Measurements from ENCODE around the gene PPAT.
"Not testable (repeated sequence)": the region's sequence is repeated elsewhere in the genome, so short reads cannot be mapped to it uniquely, and the experiment has no call there.

Gene PPAT

DNA sequence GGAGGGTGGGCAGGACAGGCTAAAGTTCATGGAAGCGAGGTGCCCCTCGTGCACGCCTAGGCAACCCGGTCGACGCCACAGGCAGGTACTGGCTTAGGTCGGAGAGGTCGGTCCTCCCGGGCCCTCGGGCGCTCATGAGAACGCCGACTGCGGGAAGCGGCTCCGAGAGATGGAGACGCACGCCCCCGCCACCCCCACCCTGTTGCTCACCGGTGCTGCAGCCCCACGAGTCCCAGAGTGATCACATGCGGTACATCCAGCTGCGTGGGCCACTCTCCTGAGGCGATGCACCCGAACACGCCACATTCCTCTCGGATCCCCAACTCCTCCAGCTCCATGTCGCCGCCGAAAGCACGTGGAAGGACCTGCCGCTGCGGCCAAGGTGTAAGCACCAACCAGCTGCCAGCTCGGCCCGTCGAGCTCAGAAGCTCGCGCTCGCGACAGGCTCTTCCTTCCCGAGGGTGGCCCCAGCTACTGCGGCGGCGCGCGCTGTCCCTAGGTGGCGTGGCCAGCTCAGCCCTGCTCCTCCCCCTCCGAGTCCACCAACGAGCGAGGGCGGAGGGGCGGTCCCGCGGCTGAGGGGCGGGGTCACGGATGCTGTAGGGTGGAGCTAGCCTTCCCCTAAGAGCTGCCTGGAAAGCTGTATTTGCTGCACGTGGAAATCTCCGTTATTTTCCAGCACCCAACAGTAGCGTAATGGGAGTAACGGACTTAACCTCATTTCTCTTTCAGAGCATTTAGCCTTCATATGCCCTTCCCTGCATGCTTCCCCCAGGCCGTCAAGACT is at the start of gene PPAT:
Gene PPAT (minus strand): TSS at position 476 of the 787 bp plus-strand sequence. CDS start 138 bp downstream, at position 338.
- peak; percentile 98 for DNase-seq

DNA sequence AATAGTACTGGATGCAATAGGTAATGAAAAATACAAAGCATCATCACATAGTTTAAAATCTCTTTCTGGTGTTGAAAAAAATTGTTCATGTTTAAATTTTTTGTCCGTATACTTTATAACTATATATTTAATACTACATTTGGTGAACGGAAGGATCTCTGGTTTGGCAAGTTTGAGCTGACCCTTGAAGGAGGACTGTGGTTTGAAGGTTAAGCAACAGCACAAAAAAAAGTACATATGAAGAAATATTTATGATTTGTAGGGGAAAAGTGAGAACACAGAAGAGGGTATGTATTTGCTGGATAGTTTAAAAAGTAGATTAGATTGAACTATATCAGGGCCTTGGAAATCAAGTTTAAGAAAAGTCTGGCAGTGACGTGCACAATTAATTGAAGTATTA is 45.3 kb upstream of the PPAT start:
- no peak for DNase-seq

DNA sequence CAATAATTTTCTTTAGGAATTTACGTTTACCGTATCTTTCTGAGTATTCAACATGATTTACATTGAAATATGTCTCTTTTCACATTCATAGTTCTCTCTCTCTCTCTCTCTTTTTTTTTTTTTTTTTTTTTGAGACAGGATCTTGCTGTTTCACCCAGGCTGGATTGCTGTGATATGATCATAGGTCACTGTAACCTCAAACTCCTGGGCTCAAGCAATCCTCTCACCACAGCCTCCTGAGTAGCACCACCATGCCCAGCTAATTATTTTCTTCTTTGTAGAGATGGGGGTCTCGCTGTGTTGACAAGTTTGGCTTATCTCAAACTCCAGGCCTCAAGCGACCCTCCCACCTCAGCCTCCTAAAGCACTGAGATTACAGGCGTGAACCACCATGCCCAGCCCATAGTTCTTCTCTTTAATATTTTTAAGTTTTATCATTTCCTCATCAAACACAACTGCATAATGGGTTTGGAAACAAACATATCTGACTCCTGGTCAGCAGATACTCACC is 41.8 kb upstream of the PPAT start:
- no peak for DNase-seq

DNA sequence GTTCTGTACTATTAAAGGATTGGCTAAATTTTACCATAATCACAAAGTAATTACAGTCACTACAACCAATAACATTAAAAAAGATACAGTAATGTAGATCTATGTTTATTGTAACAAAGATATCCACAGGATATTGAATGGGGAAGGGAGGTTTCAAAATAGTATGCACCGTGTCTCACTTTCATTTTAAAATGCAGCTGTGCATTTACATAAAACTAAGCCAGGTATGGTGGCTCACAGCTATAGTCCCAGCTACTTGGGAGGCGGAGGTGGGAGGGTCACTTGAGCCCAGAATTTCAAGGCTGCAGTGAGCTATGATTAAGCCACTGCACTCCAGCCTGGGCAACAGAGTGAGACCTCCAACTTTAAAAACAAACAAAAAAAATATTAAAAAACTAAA is 40.5 kb upstream of the PPAT start:
- DNase-seq = no peak

DNA sequence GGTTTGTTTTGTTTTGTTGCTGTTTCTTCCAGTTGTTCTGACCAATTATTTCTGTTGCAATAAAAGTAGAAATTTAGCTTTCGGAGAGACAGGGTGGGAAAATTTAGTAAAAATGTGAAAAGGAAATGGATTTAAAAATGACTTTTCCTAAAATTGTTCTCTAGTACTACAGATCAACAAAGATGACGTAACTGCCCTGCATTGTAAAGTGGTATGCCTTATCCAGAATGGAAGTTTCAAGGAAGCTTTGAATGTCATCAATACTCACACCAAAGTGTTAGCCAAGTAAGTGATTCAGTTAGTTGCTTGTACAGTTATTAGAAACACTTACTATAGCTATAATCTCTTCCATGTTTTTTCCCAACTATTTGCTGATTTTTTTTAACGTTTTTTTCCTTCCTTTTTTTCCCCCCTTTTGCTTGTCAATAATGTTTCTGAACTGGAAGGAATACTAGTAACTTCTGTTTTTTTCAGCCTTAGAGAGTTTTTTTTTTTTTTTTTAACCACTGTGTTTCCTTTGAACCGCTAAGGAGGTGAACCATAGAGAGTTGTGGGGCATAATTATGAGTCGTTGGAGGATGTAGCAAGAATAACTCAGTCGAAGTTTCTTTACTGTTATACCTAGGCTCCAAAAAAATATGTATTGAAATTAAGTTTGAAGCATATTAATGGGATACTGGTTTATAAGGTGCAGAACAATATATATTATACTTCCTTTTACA is 34.2 kb upstream of the PPAT start:
- DNase-seq = no peak

DNA sequence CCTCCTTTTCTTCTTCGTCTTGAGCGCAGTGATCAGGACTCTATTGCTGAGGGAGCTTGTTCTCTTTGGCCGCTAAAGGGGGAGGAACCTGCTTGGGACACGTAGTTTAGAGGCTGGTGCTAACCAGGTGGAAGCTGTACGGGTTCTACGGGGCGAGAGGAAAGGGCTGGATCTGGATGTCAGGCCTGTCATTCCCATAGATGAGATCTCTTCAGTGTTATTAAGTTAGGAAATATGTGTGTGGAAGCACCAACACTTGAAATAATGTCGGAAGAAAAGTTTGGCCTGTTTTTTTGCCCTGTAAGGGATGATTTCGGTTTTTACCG is 32.6 kb upstream of the PPAT start:
- peak; percentile 26 for DNase-seq

DNA sequence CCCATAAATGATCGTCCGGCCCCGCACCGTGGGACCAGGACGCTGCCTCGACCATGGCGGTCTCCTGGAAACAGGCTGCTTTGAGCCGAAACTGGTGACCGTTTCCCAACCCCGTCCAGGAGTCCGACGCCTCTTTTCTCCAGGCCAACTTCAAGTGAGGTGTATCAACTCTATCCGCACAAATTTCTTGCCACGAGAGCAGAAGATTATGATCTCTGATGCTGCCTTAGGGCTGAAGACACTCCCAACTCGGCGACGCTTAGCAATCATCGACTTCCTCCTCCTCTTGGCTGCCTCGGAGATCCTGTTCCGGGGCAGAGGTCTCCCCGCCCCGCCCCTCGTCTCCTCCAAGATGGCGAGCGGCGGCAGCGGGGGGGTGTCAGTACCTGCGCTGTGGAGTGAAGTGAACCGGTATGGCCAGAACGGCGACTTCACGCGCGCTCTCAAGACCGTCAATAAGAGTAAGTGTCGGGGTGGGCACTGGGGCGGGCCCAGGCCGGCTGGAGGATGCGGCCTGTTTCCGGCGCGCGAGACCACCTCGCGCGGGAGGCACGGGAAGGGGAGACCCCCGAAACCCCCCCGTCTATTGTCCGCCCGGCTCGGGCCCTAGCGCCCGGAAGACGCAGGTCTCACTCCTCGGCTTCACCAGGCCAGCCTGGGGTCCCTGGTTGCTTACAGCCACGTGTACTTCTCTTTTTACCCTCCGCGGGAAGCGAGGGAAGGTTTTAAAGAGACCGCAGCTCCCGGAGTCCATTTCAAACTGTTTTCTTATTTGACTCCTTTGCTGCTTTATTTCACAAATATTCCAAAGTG is 32.1 kb upstream of the PPAT start, which contains the start of gene SRP72:
Gene SRP72 (plus strand): TSS at position 334 of the 813 bp plus-strand sequence. CDS start 19 bp downstream, at position 353.
- peak; percentile 93 for DNase-seq

DNA sequence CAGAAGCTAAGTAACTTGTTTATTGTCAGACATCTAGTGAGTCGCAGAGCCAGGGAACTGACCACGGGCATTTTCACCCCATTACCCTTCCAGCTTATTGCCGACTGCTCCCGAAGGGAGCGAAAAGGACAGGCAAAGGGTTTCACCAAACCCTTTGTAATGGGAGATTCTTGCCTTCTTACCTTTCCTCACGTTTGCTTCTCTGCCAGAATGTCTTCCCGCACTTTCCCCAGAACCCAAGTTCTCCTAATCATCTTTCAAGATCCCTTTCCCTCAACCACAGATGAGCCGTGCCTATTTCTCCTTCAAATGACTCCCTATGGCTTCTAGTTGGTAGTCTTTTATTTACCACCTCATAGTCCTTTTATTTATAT is 31.5 kb upstream of the PPAT start:
- no peak for DNase-seq

DNA sequence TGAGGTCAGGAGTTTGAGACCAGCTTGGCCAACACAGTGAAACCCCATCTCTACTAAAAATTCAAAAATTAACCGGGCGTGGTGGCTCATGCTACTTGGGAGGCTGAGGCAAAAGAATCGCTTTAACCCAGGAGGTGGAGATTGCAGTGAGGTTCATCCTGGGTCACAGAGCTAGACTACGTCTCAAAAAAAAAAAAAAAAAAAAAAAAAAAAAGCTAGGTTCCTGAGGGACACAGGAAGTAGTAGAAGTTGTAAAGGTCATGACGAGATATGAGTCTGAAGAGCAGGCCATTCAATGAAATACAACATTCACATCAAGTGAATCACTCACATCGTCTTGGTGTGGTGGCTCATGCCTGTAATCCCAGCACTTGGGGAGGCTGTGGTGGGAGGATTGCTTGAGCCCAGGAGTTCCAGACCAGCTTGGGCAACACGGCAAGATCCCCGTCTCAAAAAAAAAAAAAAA is 30.9 kb upstream of the PPAT start:
- DNase-seq = not testable (repeated sequence)

DNA sequence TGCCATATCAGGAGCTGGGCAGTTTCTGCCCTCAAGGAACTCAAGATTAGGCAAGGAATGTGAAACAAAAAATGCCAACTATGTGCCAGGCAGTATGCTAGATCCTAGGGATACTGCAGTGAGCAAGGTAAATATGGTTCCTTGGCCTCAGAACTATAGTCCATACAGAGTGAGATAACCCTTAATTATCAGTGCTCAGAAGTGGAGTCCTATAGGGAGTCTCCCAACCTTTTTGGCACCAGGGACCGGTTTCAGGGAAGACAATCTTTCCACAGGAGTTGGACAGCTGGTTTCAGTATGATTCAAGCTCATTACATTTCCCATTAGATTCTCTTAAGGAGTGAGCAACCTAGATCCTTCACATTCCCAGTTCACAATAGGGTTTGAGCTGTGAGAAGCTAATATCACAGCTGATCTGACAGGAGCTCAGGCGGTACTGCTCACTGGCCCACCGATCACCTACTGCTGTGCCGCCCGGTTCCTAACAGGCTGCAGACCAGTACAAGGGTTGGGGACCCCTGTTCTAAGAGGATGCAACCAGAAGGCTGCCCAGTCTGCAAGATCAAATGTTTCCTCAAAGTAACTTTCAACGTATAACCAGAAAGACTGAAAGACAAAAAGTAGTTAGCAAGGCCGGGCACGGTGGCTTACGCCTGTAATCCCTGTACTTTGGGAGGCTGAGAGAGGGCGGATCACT is 30.3 kb upstream of the PPAT start:
- DNase-seq = no peak

DNA sequence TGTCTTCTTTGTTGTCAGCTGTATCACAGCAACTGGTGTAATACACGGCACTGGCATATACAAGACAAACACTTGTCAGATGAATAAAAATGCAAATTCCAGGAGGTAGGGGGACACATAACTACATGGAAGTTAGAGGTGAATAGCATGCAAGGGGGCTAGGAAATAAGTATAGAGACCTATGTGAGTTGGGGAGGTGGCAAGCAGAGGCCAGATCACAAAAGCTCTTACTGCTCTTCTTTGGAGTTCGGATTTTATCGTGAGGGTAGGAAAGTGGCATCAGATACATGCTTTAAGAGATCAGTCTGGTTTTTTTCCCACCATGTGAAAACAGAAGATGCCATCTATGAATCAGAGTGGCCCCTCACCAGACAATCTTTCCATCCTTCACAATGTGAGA is 29.2 kb upstream of the PPAT start:
- DNase-seq = no peak

DNA sequence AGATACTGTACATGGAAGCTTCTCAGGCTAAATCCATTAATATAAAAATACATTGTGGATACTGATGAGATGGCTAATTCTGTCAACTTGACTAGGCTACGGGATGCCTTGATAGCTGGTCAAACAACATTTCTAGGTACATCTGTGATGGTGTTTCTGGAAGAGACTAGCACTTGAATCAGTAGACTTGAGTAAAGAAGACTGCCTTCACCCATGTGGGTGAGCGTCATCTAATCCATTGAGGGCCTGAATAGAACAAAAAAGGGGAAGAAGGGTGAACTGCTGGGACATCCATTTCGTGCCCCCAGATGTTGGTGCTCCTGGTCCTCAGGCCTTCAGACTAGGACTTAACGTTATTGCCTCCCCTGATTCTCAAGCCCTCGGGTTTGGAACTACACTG is 28.3 kb upstream of the PPAT start:
- no peak for DNase-seq

DNA sequence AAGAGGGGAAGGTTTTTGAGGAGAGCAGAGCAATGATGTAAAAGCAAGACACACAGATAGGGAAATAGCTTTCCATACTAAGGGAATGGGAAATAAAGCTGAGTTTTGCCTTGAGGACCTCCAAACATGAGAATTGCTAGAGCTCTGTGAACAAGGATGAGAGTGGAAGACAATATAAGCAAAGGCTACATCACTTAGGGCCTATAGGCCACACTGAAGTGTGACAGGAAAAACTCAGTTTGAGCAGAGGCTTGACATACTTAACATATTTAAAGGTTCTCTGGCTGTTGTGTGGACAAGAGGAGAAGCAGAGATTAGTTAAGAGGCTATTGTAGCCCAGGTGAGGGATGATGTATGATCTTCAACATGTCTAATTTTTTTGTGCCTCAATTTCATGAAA is 26.7 kb upstream of the PPAT start:
- no peak for DNase-seq

DNA sequence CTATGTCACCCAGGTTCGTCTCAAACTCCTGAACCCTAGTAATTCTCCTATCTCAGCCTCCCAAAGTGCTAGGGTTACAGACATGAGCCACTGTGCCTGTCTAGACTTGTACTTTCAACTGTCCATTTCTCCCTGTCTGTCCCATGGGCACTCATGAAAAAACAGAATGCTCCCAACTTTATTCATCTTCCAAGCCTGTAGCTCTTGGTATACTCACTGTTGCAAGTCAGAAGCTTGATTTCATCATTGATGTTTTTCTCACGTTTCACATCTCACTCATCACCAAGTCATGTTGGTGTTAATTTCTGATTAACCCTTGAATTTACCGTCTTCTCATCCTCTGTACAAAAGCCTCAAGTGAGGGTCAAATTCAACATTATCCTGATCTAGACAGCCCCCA is 24.7 kb upstream of the PPAT start:
- no peak for DNase-seq

DNA sequence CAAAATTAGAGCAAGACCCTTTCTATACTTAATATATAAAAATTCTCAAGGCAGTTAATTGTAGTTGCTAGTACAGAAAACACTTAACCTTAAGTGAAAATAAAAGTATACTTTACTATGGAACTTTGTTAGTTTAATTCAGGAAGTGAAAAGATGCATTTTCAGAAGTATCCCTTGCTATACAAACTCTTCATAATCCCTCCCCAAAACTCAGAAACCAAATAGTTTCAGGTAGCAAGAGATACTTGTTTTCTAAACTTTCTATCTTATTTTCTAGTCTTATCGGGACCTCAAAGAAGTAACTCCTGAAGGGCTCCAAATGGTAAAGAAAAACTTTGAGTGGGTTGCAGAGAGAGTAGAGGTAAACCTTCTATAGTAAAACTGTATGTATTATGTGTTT is 14.9 kb upstream of the PPAT start:
- no peak for DNase-seq

DNA sequence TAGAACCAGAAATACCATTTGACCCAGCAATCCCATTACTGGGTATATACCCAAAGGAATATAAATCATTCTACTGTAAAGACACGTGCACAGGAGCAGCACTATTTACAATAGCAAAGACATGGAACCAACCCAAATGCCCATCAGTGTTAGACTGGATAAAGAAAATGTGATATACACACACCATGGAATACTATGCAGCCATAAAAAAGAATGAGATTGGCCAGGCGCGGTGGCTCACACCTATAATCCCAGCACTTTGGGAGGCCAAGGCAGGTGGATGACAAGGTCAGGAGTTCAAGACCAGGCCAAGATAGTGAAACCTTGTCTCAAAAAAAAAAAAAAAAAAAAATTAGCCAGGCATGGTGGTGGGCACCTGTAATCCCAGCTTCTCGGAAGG is 14.1 kb upstream of the PPAT start:
- not testable (repeated sequence) for DNase-seq

DNA sequence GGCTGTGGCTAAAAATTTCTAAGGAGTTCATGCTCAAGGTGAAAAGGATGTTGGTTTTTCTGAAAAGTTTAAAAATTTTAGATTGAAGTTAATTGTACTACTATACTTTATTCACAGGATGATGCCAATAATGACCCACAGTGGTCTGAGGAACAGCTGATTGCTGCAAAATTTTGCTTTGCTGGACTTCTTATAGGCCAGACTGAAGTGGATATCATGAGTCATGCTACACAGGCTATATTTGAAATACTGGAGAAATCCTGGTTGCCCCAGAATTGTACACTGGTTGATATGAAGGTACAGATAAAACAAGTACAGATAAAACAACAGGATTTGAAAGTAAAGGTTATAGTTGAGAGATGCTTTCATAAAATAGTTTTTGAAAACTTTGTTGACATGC is 12.9 kb upstream of the PPAT start:
- DNase-seq = no peak

DNA sequence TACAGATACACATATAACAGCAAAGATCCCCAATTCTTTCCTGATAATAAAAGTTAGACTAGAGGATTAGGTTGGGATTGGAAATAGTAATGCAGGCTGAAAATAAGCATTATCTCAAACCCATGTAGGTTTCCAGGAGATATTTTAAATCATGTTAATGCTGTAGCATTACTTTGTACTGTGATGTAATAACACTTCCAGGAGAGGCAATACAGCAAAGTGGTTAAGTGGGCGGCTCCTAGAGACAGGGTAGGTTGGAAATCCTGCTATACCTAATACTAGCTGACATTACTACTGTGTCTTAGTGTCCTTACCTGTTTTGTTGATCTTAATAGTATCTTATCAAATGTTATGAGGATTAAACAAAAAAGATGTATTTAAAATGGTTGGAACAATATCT is 10.3 kb upstream of the PPAT start:
- no peak for DNase-seq

DNA sequence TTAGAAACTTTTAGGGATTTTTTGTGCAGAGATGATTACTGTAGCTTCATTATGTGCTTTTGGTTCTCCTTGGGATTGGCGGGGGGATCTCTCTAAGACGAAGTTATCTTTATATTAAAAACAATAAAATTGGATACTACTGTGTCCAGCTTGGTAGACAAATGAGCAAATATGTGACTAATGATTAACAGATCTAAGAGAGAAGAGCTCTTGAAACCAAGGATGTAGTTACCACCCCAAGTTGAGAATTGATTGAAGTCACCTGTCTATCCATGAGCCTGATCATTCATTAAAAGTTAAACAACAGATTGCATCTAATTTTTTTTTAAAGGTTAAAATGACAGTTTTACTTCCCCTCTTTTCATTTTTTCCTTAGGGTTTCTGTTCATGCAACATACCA is 9.3 kb upstream of the PPAT start:
- DNase-seq = no peak

DNA sequence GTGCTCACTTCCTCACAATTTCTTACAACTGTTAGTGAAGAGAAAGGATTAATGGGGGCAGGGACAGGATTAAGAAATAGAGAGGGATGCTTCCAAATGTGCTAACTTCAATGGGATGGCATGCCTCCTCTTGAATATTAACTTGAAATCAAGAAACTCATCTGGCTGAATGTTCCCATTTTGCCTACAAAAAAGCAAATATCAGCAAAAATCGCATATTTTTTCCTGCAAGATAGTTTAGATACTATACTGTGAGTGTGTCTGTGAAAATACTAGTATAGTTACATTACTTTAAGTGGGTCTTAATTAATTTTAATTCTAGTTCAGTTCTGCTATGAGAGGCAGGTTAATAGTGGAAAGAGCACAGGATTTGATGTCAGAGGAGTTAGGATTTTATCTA is 5.6 kb upstream of the PPAT start:
- no peak for DNase-seq

DNA sequence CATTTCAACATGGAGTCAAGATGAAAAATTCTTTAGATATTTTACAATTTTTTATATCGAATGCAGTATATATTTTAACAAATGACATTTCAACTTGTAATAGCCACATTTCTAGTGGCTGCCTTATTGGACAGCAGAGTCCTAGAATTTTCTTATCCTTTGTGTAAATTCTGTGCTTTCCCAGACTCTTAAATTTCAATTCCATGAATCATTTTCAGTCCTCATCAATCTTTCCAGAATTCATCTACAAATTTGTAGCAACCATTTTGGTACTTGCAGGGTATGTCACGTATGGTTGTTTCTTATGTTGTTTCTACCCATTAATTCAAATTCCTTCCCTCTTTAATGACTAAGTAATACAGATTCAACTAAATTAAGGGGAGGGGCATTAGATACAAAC is 3.4 kb upstream of the PPAT start:
- no peak for DNase-seq

DNA sequence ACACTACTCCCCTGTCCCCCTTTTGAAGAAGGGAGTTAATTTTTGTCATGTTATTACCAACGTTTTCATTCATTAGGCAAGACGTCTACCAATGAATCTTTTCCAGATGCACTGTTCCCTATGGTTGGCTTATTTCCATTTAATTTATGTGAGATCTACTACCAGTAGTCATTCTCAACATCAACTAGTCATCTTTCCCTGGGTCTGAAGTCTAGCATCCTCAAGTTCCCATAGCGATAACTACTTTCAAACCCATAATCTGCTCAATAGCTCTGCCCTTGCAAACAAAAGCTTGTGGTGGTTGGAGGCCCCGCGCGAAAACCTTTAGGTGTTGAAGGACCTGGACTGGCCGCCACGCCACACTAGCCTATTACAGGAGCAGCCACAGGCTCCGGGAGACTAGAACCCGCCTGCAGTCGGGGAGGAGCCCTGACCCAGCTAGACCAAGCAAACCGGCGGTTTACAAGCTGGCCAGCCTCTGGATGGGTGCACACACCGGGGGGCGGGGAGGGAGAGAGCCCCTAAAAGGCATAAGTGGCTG is 746 bp downstream of the PPAT start:
- DNase-seq = peak; percentile 36

DNA sequence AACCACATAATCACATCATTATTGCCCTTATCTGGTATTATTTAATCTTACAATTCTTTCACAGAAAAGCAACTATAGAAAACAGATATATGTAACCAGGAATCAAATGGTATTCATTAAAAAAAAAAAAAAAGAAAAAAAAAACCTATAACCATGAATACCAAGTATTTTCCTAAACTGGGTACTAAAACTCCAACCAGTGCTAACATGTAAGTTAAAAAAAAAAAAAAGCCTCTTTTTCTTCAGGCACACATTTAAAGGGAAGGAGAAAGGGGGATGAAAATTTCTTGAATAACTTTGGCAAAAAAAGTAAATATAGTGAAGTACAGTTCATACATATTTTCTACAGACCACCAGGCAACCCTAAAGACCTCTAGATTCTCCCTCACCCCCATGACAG is 2.1 kb downstream of the PPAT start:
- DNase-seq = no peak
